ENCODE measurements around the gene LRGUK. TPM values are rescaled to one million over a fixed set of nuclear protein-coding genes. Genes with fewer than 3 reads are reported as not detected.

The LRGUK gene
- total RNA-seq, 1 experiment from 2014 or later: 1.9 TPM

- no peak for TF ChIP-seq IRF1 (CRISPR knock-in tag; IDR thresholded peaks at IDR 0.05)
Observed at GRCh38 chr7:134086998-134087735, 40.0 kb upstream of the LRGUK start (continued).

GRCh38 chr7:134088199-134088598 is 38.9 kb upstream of the LRGUK start:
- Mint-ChIP-seq H3K9me3 (peaks cover 81% of the 10 kb centered on the region), H3K27ac (no peak overlapping the region), H3K4me3 (no peak overlapping the region), H3K27me3 (ENCODE audit: low read depth) (peaks cover 8% of the 10 kb centered on the region), H3K4me1 (no peaks in the 10 kb centered on the region), H3K36me3 (peaks cover 72% of the 10 kb centered on the region)
- TF ChIP-seq ZNF219 (CRISPR knock-in tag; IDR thresholded peaks at IDR 0.05; ENCODE audit: borderline replicate concordance): no peak
- TF ChIP-seq IRF2 (CRISPR knock-in tag; IDR thresholded peaks at IDR 0.05; ENCODE audit: borderline replicate concordance, low read depth): no peak
- TF ChIP-seq ELF4 (CRISPR knock-in tag; IDR thresholded peaks at IDR 0.05; ENCODE audit: low read depth): no peak
- no peak for TF ChIP-seq ZNF317 (CRISPR knock-in tag; IDR thresholded peaks at IDR 0.05; ENCODE audit: borderline replicate concordance, low read depth)
- TF ChIP-seq SOX15 (CRISPR knock-in tag; IDR thresholded peaks at IDR 0.05): no peak
- no peak for TF ChIP-seq STAT6 (CRISPR knock-in tag; conservative IDR thresholded peaks at IDR 0.05; ENCODE audit: low read depth)
- no peak for ATAC-seq
- ChIA-PET CTCF (no interaction called here), POLR2A (no interaction called here)
- no peak for DNase-seq (ENCODE audit: low spot score)

GRCh38 chr7:134089446-134089845 is 37.7 kb upstream of the LRGUK start:
- Mint-ChIP-seq H3K4me3 (no peak overlapping the region), H3K4me1 (no peaks in the 10 kb centered on the region), H3K36me3 (peaks cover 84% of the 10 kb centered on the region), H3K27me3 (ENCODE audit: low read depth) (peaks cover 8% of the 10 kb centered on the region), H3K27ac (no peak overlapping the region), H3K9me3 (peaks cover 84% of the 10 kb centered on the region)
- TF ChIP-seq HMGA2 (CRISPR knock-in tag; IDR thresholded peaks at IDR 0.05): no peak
- no peak for TF ChIP-seq NR3C1 (CRISPR knock-in tag; conservative IDR thresholded peaks at IDR 0.05; ENCODE audit: low read depth)
- TF ChIP-seq ATF2 (CRISPR knock-in tag; IDR thresholded peaks at IDR 0.05; ENCODE audit: borderline replicate concordance, low read depth): no peak
- TF ChIP-seq USF2 (CRISPR knock-in tag; IDR thresholded peaks at IDR 0.05): no peak
- ATAC-seq (no peak), DNase-seq (ENCODE audit: low spot score) (no peak)
- POLR2A ChIA-PET: no interaction called here
- CTCF ChIA-PET: no interaction called here

GRCh38 chr7:134098072-134098471 is 29.1 kb upstream of the LRGUK start:
- ChIA-PET CTCF (interaction anchor here (1.6 kb wide), 1 partner anchor 43 kb away, joined by 4 read pairs; no protein-coding TSS in a partner anchor), POLR2A (interaction anchor here (0.6 kb wide), 1 partner anchor 113 kb away, joined by 3 read pairs; no protein-coding TSS in a partner anchor)
- no peak for ATAC-seq
- H3K9me3 Mint-ChIP-seq: peaks cover 62% of the 10 kb centered on the region
- no peak overlapping the region for H3K27ac Mint-ChIP-seq
- H3K36me3 Mint-ChIP-seq: peaks cover 34% of the 10 kb centered on the region
- H3K27me3 Mint-ChIP-seq (ENCODE audit: low read depth): peaks cover 3% of the 10 kb centered on the region; the same call in 1 of the 2 replicates
- no peak for DNase-seq (ENCODE audit: low spot score)
- no peak overlapping the region for H3K4me3 Mint-ChIP-seq
- H3K4me1 Mint-ChIP-seq: peaks cover 6% of the 10 kb centered on the region; the same call in 1 of the 2 replicates
- TF ChIP-seq IRF1 (CRISPR knock-in tag; IDR thresholded peaks at IDR 0.05) (no peak), ZNF121 (CRISPR knock-in tag; IDR thresholded peaks at IDR 0.05) (no peak), ZBTB43 (CRISPR knock-in tag; IDR thresholded peaks at IDR 0.05) (no peak), NFYB (CRISPR knock-in tag; conservative IDR thresholded peaks at IDR 0.05; ENCODE audit: low read depth) (no peak), EMX1 (CRISPR knock-in tag; IDR thresholded peaks at IDR 0.05) (no peak), ARID4B (CRISPR knock-in tag; IDR thresholded peaks at IDR 0.05; ENCODE audit: borderline replicate concordance) (no peak), ZNF138 (CRISPR knock-in tag; conservative IDR thresholded peaks at IDR 0.05) (no peak)
